Natural killer cell (primary cell): ENCODE results near the gene IL18BP. TPM values are rescaled to one million over a fixed set of nuclear protein-coding genes. Genes with fewer than 3 reads are reported as not detected.
A peak's percentile ranks its signal among the peaks of the same experiment; 100 is the strongest.

Experiments used
- ATAC-seq, 3 donors: fragments of 150-1000 bp in 2 of 3; fragments of 200-7000 bp in 1 of 3; cut with Tn5 transposase; 1 replicate in 1 of 3; 2 replicates in 2 of 3; pipeline ENCODE4 v1.10.0; 2021; ENCODE audit warnings: mild to moderate bottlenecking in 2 of 3, moderate library complexity in 2 of 3
- DNase-seq, 2 donors: peaks; one replicate each; pipeline versions ENCODE4 v3.0.0 to v3.0.0-alpha.2; 2013 to 2021; ENCODE audit warnings: mixed read lengths in 1 of 2
- H3K27ac ChIP-seq: one replicate; pipeline ENCODE4 v1.5.1; 2013; ENCODE audit warnings: mild to moderate bottlenecking, low read length
- H3K27me3 ChIP-seq: one replicate; pipeline ENCODE4 v1.6.1; 2013; ENCODE audit warnings: low read length; ENCODE audit not compliant: control insufficient read depth, insufficient read depth
- H3K36me3 ChIP-seq: one replicate; pipeline ENCODE4 v1.6.1; 2013; ENCODE audit warnings: low read length; ENCODE audit not compliant: control insufficient read depth, insufficient read depth
- H3K4me1 ChIP-seq: one replicate; pipeline ENCODE4 v1.6.1; 2013; ENCODE audit warnings: low read length; ENCODE audit not compliant: control insufficient read depth, insufficient read depth
- H3K4me3 ChIP-seq: one replicate; pipeline ENCODE4 v1.5.1; 2013; ENCODE audit warnings: low read length
- H3K9me3 ChIP-seq: one replicate; pipeline ENCODE4 v1.6.1; 2013; ENCODE audit warnings: low read length; ENCODE audit not compliant: control insufficient read depth, insufficient read depth
- H3K27ac Mint-ChIP-seq, 2 donors: one replicate each; pipeline ENCODE4 v1.8.0; 2022; ENCODE audit warnings: mild to moderate bottlenecking in 2 of 2, mixed read lengths in 2 of 2, moderate library complexity in 1 of 2
- H3K27me3 Mint-ChIP-seq, 2 donors: one replicate each; pipeline ENCODE4 v1.8.0; 2022; ENCODE audit warnings: low read depth in 2 of 2, mixed read lengths in 2 of 2
- H3K36me3 Mint-ChIP-seq: one replicate; pipeline ENCODE4 v1.8.0; 2022; ENCODE audit warnings: mixed read lengths
- H3K4me1 Mint-ChIP-seq, 2 donors: one replicate each; pipeline ENCODE4 v1.8.0; 2022; ENCODE audit warnings: mixed read lengths in 2 of 2
- H3K4me3 Mint-ChIP-seq: one replicate; pipeline ENCODE4 v1.8.0; 2022; ENCODE audit warnings: mild to moderate bottlenecking, moderate library complexity, mixed read lengths
- H3K9me3 Mint-ChIP-seq, 2 donors: one replicate each; pipeline ENCODE4 v1.8.0; 2022; ENCODE audit warnings: mixed read lengths in 2 of 2
- WGBS: methylation state at CpG from one replicate; pipeline ENCODE4 v1.1.7; 2013; ENCODE audit warnings: missing lambda C conversion rate; ENCODE audit not compliant: insufficient coverage; 5-methylcytosine and 5-hydroxymethylcytosine counted together
- intact Hi-C: fragments of 100-400 bp; cut with micrococcal nuclease; formaldehyde crosslinking; loops from one replicate; pipeline ENCODE4 v1.14.2; 2022
- total RNA-seq, 4 donors: library from RNA; stranded (reverse); fragments of 120-200 nt in 1 of 4; gene quantifications; one replicate each; pipeline versions ENCODE4 v1.2.3 to v1.2.4, GENCODE V29; 2013 to 2022
- TF ChIP-seq, protein P1 (sequence below): fragments of 200-600 bp; IDR thresholded peaks from one replicate; pipeline ENCODE4 v1.8.0; 2022; ENCODE audit warnings: antibody characterized with exemption

The IL18BP gene
- total RNA-seq, 3 donors from 2014 or later (not counting 1 experiment from before 2014, with no cell fraction given), result 23.1 to 35.5 (median 27.2) TPM

DNA sequence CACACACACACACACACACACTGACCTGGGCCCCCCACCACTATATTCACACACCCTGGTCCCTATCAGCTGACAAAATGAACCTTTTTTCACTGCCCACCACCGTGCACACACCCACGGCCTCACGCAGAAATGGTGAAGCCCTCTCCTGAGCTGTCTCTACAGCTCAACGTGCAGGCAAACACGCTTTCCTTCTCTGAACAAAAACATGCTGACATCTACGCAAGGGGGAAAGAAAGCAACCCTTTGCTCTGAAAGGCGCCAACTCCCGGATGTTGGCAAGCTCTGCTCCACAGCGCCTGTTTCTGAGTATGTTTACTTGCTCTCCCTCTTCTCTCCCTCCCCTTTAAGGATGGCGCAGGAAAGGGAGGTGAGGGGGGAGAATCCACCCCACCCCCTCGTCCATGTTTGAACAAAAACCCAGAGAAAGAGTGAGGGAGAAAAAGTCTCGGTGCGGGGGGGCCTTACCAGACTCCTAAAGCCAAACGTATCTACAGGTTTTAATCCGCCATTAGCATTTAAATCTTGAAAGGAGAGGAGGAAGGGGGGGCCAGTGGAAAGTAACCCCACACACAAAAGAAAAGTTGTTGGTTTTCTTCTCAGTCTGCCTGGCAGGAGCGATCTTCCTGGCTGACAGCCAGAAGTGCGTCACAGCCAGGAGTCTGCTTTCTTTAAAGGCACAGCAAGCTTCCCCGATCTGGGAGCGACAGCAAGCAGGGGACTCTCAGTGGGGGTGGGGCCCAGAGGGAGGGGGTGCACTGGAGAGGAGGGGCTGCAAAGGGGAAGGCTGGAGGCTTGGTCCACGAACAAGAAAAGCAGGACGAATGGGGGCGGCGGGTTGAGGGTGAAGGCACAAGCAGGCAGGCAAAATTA is 42.0 kb downstream of the IL18BP start:
- DNase-seq (peak; percentile 61 to 92), ATAC-seq (peak; percentile 51 to 69 (median 64))
- Mint-ChIP-seq H3K4me3 (no peak overlapping the region), H3K27ac (no peak overlapping the region), H3K4me1 (peaks cover 13 to 37% of the 10 kb centered on the region in 2 donors), H3K9me3 (no peaks in the 10 kb centered on the region), H3K27me3 (no peaks in the 10 kb centered on the region), H3K36me3 (no peaks in the 10 kb centered on the region)
- H3K4me1 ChIP-seq, result peaks cover 60% of the 10 kb centered on the region
- TF ChIP-seq, protein P1, sequence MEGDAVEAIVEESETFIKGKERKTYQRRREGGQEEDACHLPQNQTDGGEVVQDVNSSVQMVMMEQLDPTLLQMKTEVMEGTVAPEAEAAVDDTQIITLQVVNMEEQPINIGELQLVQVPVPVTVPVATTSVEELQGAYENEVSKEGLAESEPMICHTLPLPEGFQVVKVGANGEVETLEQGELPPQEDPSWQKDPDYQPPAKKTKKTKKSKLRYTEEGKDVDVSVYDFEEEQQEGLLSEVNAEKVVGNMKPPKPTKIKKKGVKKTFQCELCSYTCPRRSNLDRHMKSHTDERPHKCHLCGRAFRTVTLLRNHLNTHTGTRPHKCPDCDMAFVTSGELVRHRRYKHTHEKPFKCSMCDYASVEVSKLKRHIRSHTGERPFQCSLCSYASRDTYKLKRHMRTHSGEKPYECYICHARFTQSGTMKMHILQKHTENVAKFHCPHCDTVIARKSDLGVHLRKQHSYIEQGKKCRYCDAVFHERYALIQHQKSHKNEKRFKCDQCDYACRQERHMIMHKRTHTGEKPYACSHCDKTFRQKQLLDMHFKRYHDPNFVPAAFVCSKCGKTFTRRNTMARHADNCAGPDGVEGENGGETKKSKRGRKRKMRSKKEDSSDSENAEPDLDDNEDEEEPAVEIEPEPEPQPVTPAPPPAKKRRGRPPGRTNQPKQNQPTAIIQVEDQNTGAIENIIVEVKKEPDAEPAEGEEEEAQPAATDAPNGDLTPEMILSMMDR, result no peak
- WGBS, result 1% methylated on average over 15 of the region's 23 CpGs
- H3K36me3 ChIP-seq, result peaks cover 1% of the 10 kb centered on the region
- H3K27me3 ChIP-seq, result no peaks in the 10 kb centered on the region
- intact Hi-C loops, result loop anchor here (1.0 to 2.0 kb wide), 2 partner anchors 40 to 72 kb away; partner anchors contain the start of genes ANAPC15, LRRC51 and NUMA1
- peak overlapping the region; percentile 88 for H3K27ac ChIP-seq
- H3K4me3 ChIP-seq, result peak overlapping the region; percentile 87
- H3K9me3 ChIP-seq, result no peaks in the 10 kb centered on the region

DNA sequence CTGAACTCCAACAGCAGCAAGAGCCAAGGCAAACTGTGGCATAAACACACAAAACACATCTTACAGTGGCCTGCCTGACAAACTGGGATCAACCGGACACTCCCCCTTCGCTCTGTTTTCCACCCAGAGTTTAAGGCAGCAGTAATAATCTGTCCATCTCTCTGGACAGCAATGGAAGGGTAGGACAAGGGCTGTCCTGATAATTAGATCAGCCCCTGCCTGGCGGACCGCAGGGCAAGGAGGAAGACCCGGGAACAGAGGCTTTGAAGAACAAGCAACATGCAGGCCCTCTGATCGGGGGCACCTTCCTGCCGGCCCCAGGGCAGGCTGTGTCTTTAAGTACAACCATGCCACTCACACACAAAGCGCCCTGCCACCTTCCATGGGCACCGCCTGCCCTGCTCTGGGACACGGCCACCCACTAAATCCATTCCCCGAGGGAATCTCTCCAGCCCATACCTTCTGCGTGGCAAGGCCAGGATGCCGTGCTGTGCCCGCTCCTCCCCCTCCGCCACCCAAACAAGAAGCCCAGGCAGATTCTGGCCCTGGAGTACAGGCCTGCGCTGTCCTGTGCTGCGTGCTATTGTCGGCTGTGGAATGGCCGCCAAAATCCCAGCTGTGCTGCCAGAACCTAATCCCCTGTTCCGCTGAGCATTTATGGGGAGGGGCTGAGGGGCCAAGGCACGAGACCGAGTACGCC is 42.8 kb downstream of the IL18BP start:
- Histone ChIP-seq H3K27ac (peak overlapping the region; percentile 88), H3K4me1 (peaks cover 59% of the 10 kb centered on the region), H3K36me3 (peaks cover 2% of the 10 kb centered on the region), H3K4me3 (peak overlapping the region; percentile 87), H3K9me3 (no peaks in the 10 kb centered on the region), H3K27me3 (no peaks in the 10 kb centered on the region)
- peaks cover 6 to 30% of the 10 kb centered on the region in 2 donors for H3K4me1 Mint-ChIP-seq
- no peaks in the 10 kb centered on the region for H3K27me3 Mint-ChIP-seq
- H3K4me3 Mint-ChIP-seq, result no peak overlapping the region
- WGBS, result 6% methylated on average over 23 of the region's 23 CpGs
- intact Hi-C loops, result loop anchor here (1.0 to 2.0 kb wide), 2 partner anchors 39 to 71 kb away; partner anchors contain the start of genes ANAPC15, LRRC51 and NUMA1
- no peaks in the 10 kb centered on the region for H3K36me3 Mint-ChIP-seq
- H3K9me3 Mint-ChIP-seq, result no peaks in the 10 kb centered on the region
- peak; percentile 60 to 69 (median 61) for ATAC-seq
- H3K27ac Mint-ChIP-seq, result no peak overlapping the region
- TF ChIP-seq, protein P1, result no peak
- peak; percentile 46 to 70 for DNase-seq

DNA sequence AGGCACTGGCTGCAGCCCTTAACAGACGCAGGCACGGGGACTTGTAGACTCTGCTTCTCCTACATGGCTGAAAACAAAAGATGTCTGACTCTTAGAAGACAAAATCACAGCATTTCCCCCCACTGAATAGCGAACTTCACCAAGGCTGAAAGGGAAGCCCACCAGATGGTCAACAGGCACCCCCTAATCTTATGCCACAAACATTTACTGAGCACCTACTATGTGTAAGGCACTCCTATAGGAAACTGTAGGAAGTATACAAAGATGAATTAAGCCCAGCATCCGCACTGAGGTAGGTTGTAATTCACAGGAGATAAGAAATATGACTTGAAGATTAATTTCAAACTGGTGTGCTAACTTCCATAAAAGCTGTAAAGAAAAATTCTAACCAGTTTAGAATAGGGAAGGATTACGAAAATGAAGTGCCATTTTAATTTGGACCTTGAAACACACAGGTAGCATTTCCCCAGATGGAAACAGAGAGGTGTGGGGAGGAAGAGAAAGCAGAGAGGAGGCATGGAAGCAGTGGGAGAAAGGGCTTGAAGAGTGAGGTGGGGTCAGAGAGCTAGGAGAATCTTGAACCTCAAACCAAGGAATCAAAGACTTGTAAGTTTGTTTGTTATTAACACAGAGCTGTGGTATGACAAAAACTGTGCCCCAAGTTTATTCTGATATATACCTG is 43.5 kb downstream of the IL18BP start:
- TF ChIP-seq, protein P1, result no peak
- peaks cover 56% of the 10 kb centered on the region for H3K4me1 ChIP-seq
- DNase-seq (peak in 1 of 2 donors; percentile 32), ATAC-seq (peak in 1 of 3 donors; percentile 5)
- WGBS, result 46% methylated on average over 4 of the region's 5 CpGs
- Mint-ChIP-seq H3K4me3 (no peak overlapping the region), H3K36me3 (no peaks in the 10 kb centered on the region), H3K4me1 (peaks cover 0 to 24% of the 10 kb centered on the region in 2 donors), H3K27me3 (no peaks in the 10 kb centered on the region), H3K27ac (no peak overlapping the region), H3K9me3 (no peaks in the 10 kb centered on the region)
- intact Hi-C loops, result no loop called here
- no peaks in the 10 kb centered on the region for H3K27me3 ChIP-seq
- H3K27ac ChIP-seq, result peak overlapping the region; percentile 88
- H3K36me3 ChIP-seq, result peaks cover 2% of the 10 kb centered on the region
- H3K4me3 ChIP-seq, result peak overlapping the region; percentile 87
- no peaks in the 10 kb centered on the region for H3K9me3 ChIP-seq
